ENCODE results near the gene PHPT1. TPM values are rescaled to one million over a fixed set of nuclear protein-coding genes. Genes with fewer than 3 reads are reported as not detected.

The PHPT1 gene
- total and polyA plus RNA-seq, 3 donors from 2014 or later: 134 to 146 (median 146) TPM

- no peak for DNase-seq
- Histone ChIP-seq H3K36me3 (ENCODE audit: low read depth, missing control alignments) (no peaks in the 10 kb centered on the region), H3K27ac (no peak overlapping the region), H3K9me3 (no peaks in the 10 kb centered on the region), H3K27me3 (no peaks in the 10 kb centered on the region), H3K4me3 (no peak overlapping the region), H3K4me1 (peaks cover 29% of the 10 kb centered on the region)
- intact Hi-C loops (cut with DNase I; ENCODE audit: low total_unique reads): no loop called here
- TF ChIP-seq POLR2A (IDR thresholded peaks at IDR 0.05): no peak
- TF ChIP-seq CTCF (IDR thresholded peaks at IDR 0.05): no peak
- 86% methylated on average over 26 of the region's 26 CpGs; no CpG with 5 or more reads in 1 of the 2 donors for WGBS, 2 donors
Measured at GRCh38 chr9:136855461-136856078, 6.4 kb downstream of the PHPT1 start.

- WGBS, 2 donors: 77 to 100% methylated on average over 2 to 13 of the region's 15 CpGs
- DNase-seq: no peak
Measured at GRCh38 chr9:136856079-136856476, 6.9 kb downstream of the PHPT1 start.

GRCh38 chr9:136856541-136857141 lies 7.4 kb downstream of the PHPT1 start:
- no peaks in the 10 kb centered on the region for H3K27me3 ChIP-seq
- 76 to 85% methylated on average over 2 to 14 of the region's 14 CpGs for WGBS, 2 donors
- no peak overlapping the region for H3K4me3 ChIP-seq
- DNase-seq: no peak
- TF ChIP-seq CTCF (IDR thresholded peaks at IDR 0.05): peak in 1 of 3 experiments; percentile 4
- no peak for TF ChIP-seq POLR2A (IDR thresholded peaks at IDR 0.05)
- H3K27ac ChIP-seq: no peak overlapping the region
- no peaks in the 10 kb centered on the region for H3K36me3 ChIP-seq (ENCODE audit: low read depth, missing control alignments)
- intact Hi-C loops (cut with DNase I; ENCODE audit: low total_unique reads): no loop called here
- H3K4me1 ChIP-seq: peaks cover 20% of the 10 kb centered on the region
- H3K9me3 ChIP-seq: no peaks in the 10 kb centered on the region

More at GRCh38 chr9:136856079-136856476, 6.9 kb downstream of the PHPT1 start:
- intact Hi-C loops (cut with DNase I; ENCODE audit: low total_unique reads): no loop called here
- Histone ChIP-seq H3K9me3 (no peaks in the 10 kb centered on the region), H3K4me3 (no peak overlapping the region), H3K27me3 (no peaks in the 10 kb centered on the region), H3K36me3 (ENCODE audit: low read depth, missing control alignments) (no peaks in the 10 kb centered on the region), H3K27ac (no peak overlapping the region), H3K4me1 (peaks cover 26% of the 10 kb centered on the region)
- no peak for TF ChIP-seq CTCF (IDR thresholded peaks at IDR 0.05)
- no peak for TF ChIP-seq POLR2A (IDR thresholded peaks at IDR 0.05)

GRCh38 chr9:136857166-136857565 lies 8.0 kb downstream of the PHPT1 start:
- H3K36me3 ChIP-seq (ENCODE audit: low read depth, missing control alignments): no peaks in the 10 kb centered on the region
- H3K9me3 ChIP-seq: no peaks in the 10 kb centered on the region
- no peak overlapping the region for H3K4me3 ChIP-seq
- H3K27me3 ChIP-seq: no peaks in the 10 kb centered on the region
- intact Hi-C loops (cut with DNase I; ENCODE audit: low total_unique reads): no loop called here
- TF ChIP-seq CTCF (IDR thresholded peaks at IDR 0.05): no peak
- TF ChIP-seq POLR2A (IDR thresholded peaks at IDR 0.05): no peak
- no peak overlapping the region for H3K27ac ChIP-seq
- DNase-seq: no peak
- H3K4me1 ChIP-seq: peaks cover 15% of the 10 kb centered on the region
- 85 to 88% methylated on average over 9 to 19 of the region's 19 CpGs for WGBS, 2 donors
